H1 (cell line): ENCODE results near the gene DDHD1. TPM values are rescaled to one million over a fixed set of nuclear protein-coding genes. Genes with fewer than 3 reads are reported as not detected.

ENCODE experiments used
- CTCF ChIA-PET: fragments of 300-600 bp; sonication (Branson Sonifier 250); formaldehyde crosslinking; loops from one replicate; lab custom pipeline; 2021; ENCODE audit not compliant: partially characterized antibody; lab: Charles Lee
- POLR2A ChIA-PET: fragments of 300-600 bp; sonication (Branson Sonifier 250); formaldehyde crosslinking; loops from one replicate; lab custom pipeline; 2021; ENCODE audit warnings: inconsistent platforms; ENCODE audit not compliant: partially characterized antibody; lab: Charles Lee
- DNase-seq, 2 experiments: peaks; one replicate each; pipeline versions ENCODE4 v3.0.0 to v3.0.0-alpha.2; 2010 to 2022; ENCODE audit warnings: low spot score in 2 of 2, low read depth in 1 of 2, mixed read lengths in 1 of 2
- FAIRE-seq: peaks from 2 replicates; lab custom pipeline; 2011; peaks lifted over from hg19 to GRCh38; lab: Jason Lieb, UNC
- H2AFZ ChIP-seq: 2 replicates; pipeline ENCODE4 v1.8.1; 2012; ENCODE audit warnings: low read length, inconsistent platforms
- H2AK5ac ChIP-seq: 2 replicates; pipeline ENCODE4 v1.6.1; 2013; ENCODE audit warnings: low read depth, low read length
- H2BK120ac ChIP-seq: replicated peaks from 2 replicates; pipeline ENCODE3; 2013; ENCODE audit warnings: low read depth, low read length, inconsistent platforms
- H2BK12ac ChIP-seq: 2 replicates; pipeline ENCODE4 v1.6.1; 2013; ENCODE audit warnings: low read depth, low read length
- H2BK15ac ChIP-seq: 2 replicates; pipeline ENCODE4 v1.6.1; 2013; ENCODE audit warnings: low read length
- H2BK20ac ChIP-seq: 2 replicates; pipeline ENCODE4 v1.6.1; 2013; ENCODE audit warnings: low read length
- H2BK5ac ChIP-seq: 2 replicates; pipeline ENCODE4 v1.6.1; 2013; ENCODE audit warnings: low read depth, low read length
- H3K14ac ChIP-seq: 2 replicates; pipeline ENCODE4 v1.6.1; 2013; ENCODE audit warnings: inconsistent platforms; ENCODE audit not compliant: insufficient read length
- H3K18ac ChIP-seq: 2 replicates; pipeline ENCODE4 v1.6.1; 2013; ENCODE audit warnings: low read length; ENCODE audit errors: extremely low read depth
- H3K23ac ChIP-seq: 2 replicates; pipeline ENCODE4 v1.6.1; 2013; ENCODE audit warnings: inconsistent platforms; ENCODE audit not compliant: insufficient read length
- H3K23me2 ChIP-seq: 2 replicates; pipeline ENCODE4 v1.6.1; 2013; ENCODE audit warnings: low read depth, low read length
- H3K27ac ChIP-seq: 2 replicates; pipeline ENCODE4 v1.6.1; 2011; ENCODE audit warnings: low read depth, low read length, inconsistent platforms
- H3K27me3 ChIP-seq, 4 experiments: replicated peaks in 1 of 4; 1 replicate in 1 of 4; 2 replicates in 3 of 4; pipeline versions ENCODE4 v1.6.1 to v1.8.1; 2011 to 2013; ENCODE audit warnings: low read length in 3 of 4, mild to moderate bottlenecking in 3 of 4, inconsistent platforms in 2 of 4, mixed read lengths in 2 of 4, moderate library complexity in 1 of 4; ENCODE audit not compliant: control insufficient read depth in 3 of 4, insufficient read depth in 3 of 4; ENCODE audit errors: extremely low read depth in 1 of 4
- H3K36me3 ChIP-seq, 4 experiments: 2 replicates each; pipeline versions ENCODE4 v1.6.1 to v1.8.1; 2011 to 2013; ENCODE audit warnings: mild to moderate bottlenecking in 4 of 4, low read length in 3 of 4, moderate library complexity in 2 of 4, control low read depth in 1 of 4, inconsistent platforms in 1 of 4; ENCODE audit not compliant: insufficient read depth in 4 of 4, control insufficient read depth in 2 of 4
- H3K4ac ChIP-seq: replicated peaks from 2 replicates; pipeline ENCODE3; 2013; ENCODE audit warnings: low read length, low read depth, mixed read lengths, inconsistent platforms; ENCODE audit not compliant: insufficient read length
- H3K4me1 ChIP-seq, 4 experiments: replicated peaks in 1 of 4; 1 replicate in 1 of 4; 2 replicates in 3 of 4; pipeline versions ENCODE4 v1.6.1 to v1.8.1; 2011 to 2013; ENCODE audit warnings: low read length in 3 of 4, inconsistent platforms in 2 of 4, mixed read lengths in 1 of 4; ENCODE audit not compliant: insufficient read depth in 4 of 4, control insufficient read depth in 3 of 4
- H3K4me2 ChIP-seq, 2 experiments: 2 replicates each; pipeline versions ENCODE4 v1.6.1 to v1.8.1; 2011 to 2013; ENCODE audit warnings: low read depth in 2 of 2, low read length in 2 of 2, control low read depth in 1 of 2, inconsistent platforms in 1 of 2, mild to moderate bottlenecking in 1 of 2; ENCODE audit not compliant: insufficient read depth in 1 of 2
- H3K4me3 ChIP-seq, 4 experiments: fragments of 200-600, 300-600 bp in 1 of 4; sonication (generic), shearing (Covaris generic), sonication (Bioruptor Twin) in 1 of 4; 2 replicates each; pipeline versions ENCODE4 v1.5.1 to v1.8.1; 2011 to 2016; ENCODE audit warnings: low read length in 4 of 4, low read depth in 3 of 4, control low read depth in 2 of 4, inconsistent platforms in 2 of 4, mild to moderate bottlenecking in 2 of 4, mixed read lengths in 1 of 4, moderate library complexity in 1 of 4; ENCODE audit not compliant: insufficient read depth in 2 of 4; ENCODE audit errors: extremely low read depth in 1 of 4
- H3K56ac ChIP-seq: replicated peaks from 2 replicates; pipeline ENCODE3; 2013; ENCODE audit warnings: low read depth, mild to moderate bottlenecking, mixed read lengths, low read length, inconsistent platforms; ENCODE audit not compliant: insufficient read length
- H3K79me1 ChIP-seq: 2 replicates; pipeline ENCODE4 v1.6.1; 2013; ENCODE audit warnings: low read depth, low read length, control low read depth
- H3K79me2 ChIP-seq, 2 experiments: 2 replicates each; pipeline versions ENCODE4 v1.6.1 to v1.8.1; 2012 to 2013; ENCODE audit warnings: low read length in 2 of 2, mild to moderate bottlenecking in 2 of 2, inconsistent platforms in 1 of 2; ENCODE audit not compliant: insufficient read depth in 2 of 2, control insufficient read depth in 1 of 2
- H3K9ac ChIP-seq, 4 experiments: replicated peaks in 1 of 4; 1 replicate in 1 of 4; 2 replicates in 3 of 4; pipeline versions ENCODE4 v1.6.1 to v1.8.1; 2011 to 2013; ENCODE audit warnings: low read depth in 3 of 4, low read length in 3 of 4, control low read depth in 2 of 4, mild to moderate bottlenecking in 2 of 4, moderate library complexity in 2 of 4, inconsistent platforms in 1 of 4; ENCODE audit errors: extremely low read depth in 1 of 4
- H3K9me3 ChIP-seq, 2 experiments: 2 replicates each; pipeline versions ENCODE4 v1.6.1 to v1.8.1; 2012 to 2013; ENCODE audit warnings: mild to moderate bottlenecking in 2 of 2, moderate library complexity in 2 of 2, control low read depth in 1 of 2, inconsistent platforms in 1 of 2, low read depth in 1 of 2, low read length in 1 of 2, mixed read lengths in 1 of 2; ENCODE audit not compliant: insufficient read depth in 2 of 2
- H4K20me1 ChIP-seq, 2 experiments: replicated peaks in 1 of 2; 2 replicates each; pipeline versions ENCODE3 to v1.8.1; 2011 to 2013; ENCODE audit warnings: inconsistent platforms in 2 of 2, low read length in 2 of 2, mild to moderate bottlenecking in 1 of 2; ENCODE audit not compliant: insufficient read depth in 2 of 2, control insufficient read depth in 1 of 2
- H4K5ac ChIP-seq: 2 replicates; pipeline ENCODE4 v1.6.1; 2013; ENCODE audit warnings: low read length, low read depth, mixed read lengths, inconsistent platforms; ENCODE audit not compliant: insufficient read length
- H4K8ac ChIP-seq: 2 replicates; pipeline ENCODE4 v1.8.0; 2013; ENCODE audit warnings: mild to moderate bottlenecking, moderate library complexity, low read length, inconsistent platforms; ENCODE audit not compliant: insufficient read depth; ENCODE audit errors: extremely low read depth
- H4K91ac ChIP-seq: replicated peaks from 2 replicates; pipeline ENCODE3; 2013; ENCODE audit warnings: low read length, mixed read lengths, inconsistent platforms; ENCODE audit not compliant: insufficient read length
- JUN ChIP-seq: IDR thresholded peaks from 2 replicates; pipeline ENCODE4 v1.6.1; 2011; ENCODE audit warnings: low read depth, mild to moderate bottlenecking, improper control_type of control experiment, low read length
- WGBS, 2 experiments: shearing (Covaris generic) in 1 of 2; methylation state at CpG; one replicate each; pipeline versions ENCODE4 v1.1.6 to v1.1.7; 2013 to 2015; ENCODE audit warnings: low lambda C conversion rate in 2 of 2, mixed read lengths in 2 of 2, inconsistent platforms in 1 of 2, low coverage in 1 of 2, missing lambda C conversion rate in 1 of 2; ENCODE audit not compliant: insufficient replicate concordance in 2 of 2, insufficient coverage in 1 of 2, insufficient read length in 1 of 2; ENCODE audit errors: extremely low coverage in 1 of 2, missing lambda C conversion rate in 1 of 2; 5-methylcytosine and 5-hydroxymethylcytosine counted together
- polyA plus RNA-seq, 7 experiments: library from polyadenylated mRNA; depleted of rRNA in 3 of 7; stranded (reverse) in 5 of 7; unstranded in 2 of 7; fragments of >200 nt in 5 of 7; fragments of 200-250 nt in 2 of 7; gene quantifications; 1 replicate in 5 of 7; 2 replicates in 1 of 7; 4 replicates in 1 of 7; pipeline versions ENCODE4 v1.2.1 to v1.2.3, GENCODE V29; 2011 to 2013; ENCODE audit warnings: missing spikeins in 2 of 7, mixed read lengths in 2 of 7
- total RNA-seq: library from RNA; stranded (reverse); fragmentation: NEBNext Ultra II Directional; extraction: Animal tissue kit (Norgen Biotek cat#: 25700); gene quantifications from 2 replicates; pipeline ENCODE4 v1.2.1, GENCODE V29; 2021

The DDHD1 gene
- total and polyA plus RNA-seq, 2 of the 8 experiments (the other 6 are each of a cell fraction or from before 2014, with no cell fraction given): 3.6 to 16.0 TPM

- Histone ChIP-seq H3K18ac (no peak overlapping the region), H2AFZ (no peak overlapping the region), H4K91ac (no peak overlapping the region)
- no peak for TF ChIP-seq JUN
- TF ChIP-seq, all 59 proteins: peak for 0
- H3K56ac ChIP-seq: no peak overlapping the region
- 88% methylated on average over 2 of the region's 3 CpGs; no CpG with 5 or more reads in 1 of the 2 experiments for WGBS, 2 experiments
- peaks cover 0 to 17% (median 7%) of the 10 kb centered on the region in 4 experiments; a peak in 4 of 7 replicates for H3K4me1 ChIP-seq
- no peak overlapping the region for H3K27ac ChIP-seq
- H3K23me2 ChIP-seq: peaks cover 2% of the 10 kb centered on the region; the same call in 1 of the 2 replicates
- H3K9me3 ChIP-seq: no peaks in the 10 kb centered on the region
- no peak overlapping the region for H2BK120ac ChIP-seq
- no peak overlapping the region for H3K4me2 ChIP-seq
- CTCF ChIA-PET: no interaction called here
- no peaks in the 10 kb centered on the region for H3K79me2 ChIP-seq
- H3K79me1 ChIP-seq: no peaks in the 10 kb centered on the region
- H4K8ac ChIP-seq: no peak overlapping the region
- H3K4me3 ChIP-seq: no peak overlapping the region
- H2BK12ac ChIP-seq: no peak overlapping the region
- DNase-seq: no peak
- no peak for FAIRE-seq
- no peaks in the 10 kb centered on the region for H3K27me3 ChIP-seq
- H3K14ac ChIP-seq: no peak overlapping the region
- H2AK5ac ChIP-seq: no peak overlapping the region
- H2BK20ac ChIP-seq: no peak overlapping the region
- no peak overlapping the region for H2BK15ac ChIP-seq
- no peak overlapping the region for H2BK5ac ChIP-seq
- no peak overlapping the region for H4K5ac ChIP-seq
- H4K20me1 ChIP-seq: no peaks in the 10 kb centered on the region
- no peaks in the 10 kb centered on the region for H3K36me3 ChIP-seq
- POLR2A ChIA-PET: no interaction called here
- no peak overlapping the region for H3K23ac ChIP-seq
- no peak overlapping the region for H3K9ac ChIP-seq
- H3K4ac ChIP-seq: no peak overlapping the region
These were observed 135.3 kb downstream of the DDHD1 start for GRCh38 chr14:53017837-53018236.
